WTC11 (cell line): ENCODE data around the gene LIMS1. TPM values are rescaled to one million over a fixed set of nuclear protein-coding genes. Genes with fewer than 3 reads are reported as not detected.
A peak's percentile ranks its signal among the peaks of the same experiment; 100 is the strongest.

Source experiments
- ATAC-seq: fragments of 200-7000 bp; cut with Tn5 transposase; 2 replicates; pipeline ENCODE4 v1.10.0; 2021; ENCODE audit warnings: mild to moderate bottlenecking, moderate library complexity
- CTCF ChIA-PET: fragments of 300-600 bp; sonication (Branson Sonifier 250); formaldehyde crosslinking; loops from one replicate; lab custom pipeline; 2021; ENCODE audit warnings: antibody characterized with exemption; lab: Charles Lee
- POLR2A ChIA-PET: fragments of 350-600 bp; sonication (Branson Sonifier 250); formaldehyde crosslinking; loops from one replicate; lab custom pipeline; 2021; ENCODE audit warnings: antibody characterized with exemption; lab: Charles Lee
- DNase-seq: peaks from one replicate; pipeline ENCODE4 v3.0.0; 2021; ENCODE audit warnings: low spot score
- H3K27ac Mint-ChIP-seq: 2 replicates; pipeline ENCODE4 v1.8.0; 2021; ENCODE audit warnings: mixed read lengths
- H3K27me3 Mint-ChIP-seq: 2 replicates; pipeline ENCODE4 v1.8.0; 2021; ENCODE audit warnings: low read depth, mild to moderate bottlenecking, moderate library complexity, mixed read lengths
- H3K36me3 Mint-ChIP-seq: 2 replicates; pipeline ENCODE4 v1.8.0; 2021; ENCODE audit warnings: mixed read lengths
- H3K4me1 Mint-ChIP-seq: 2 replicates; pipeline ENCODE4 v1.8.0; 2022; ENCODE audit warnings: mixed read lengths
- H3K4me3 Mint-ChIP-seq: 2 replicates; pipeline ENCODE4 v1.8.0; 2021; ENCODE audit warnings: mild to moderate bottlenecking, moderate library complexity, mixed read lengths
- H3K9me3 Mint-ChIP-seq: 2 replicates; pipeline ENCODE4 v1.8.0; 2021; ENCODE audit warnings: mixed read lengths
- CREB1 ChIP-seq: sonication (generic); formaldehyde crosslinking; IDR thresholded peaks from 2 replicates; pipeline ENCODE4 v1.8.0; 2023; ENCODE audit warnings: mild to moderate bottlenecking, missing genetic modification reagents
- CREM ChIP-seq: sonication (generic); formaldehyde crosslinking; IDR thresholded peaks from 2 replicates; pipeline ENCODE4 v1.8.1; 2022; ENCODE audit warnings: mild to moderate bottlenecking, missing genetic modification reagents, moderate library complexity
- FOXJ3 ChIP-seq: sonication (generic); formaldehyde crosslinking; IDR thresholded peaks from 2 replicates; pipeline ENCODE4 v1.9.0; 2021; ENCODE audit warnings: missing genetic modification reagents, mild to moderate bottlenecking, borderline replicate concordance
- JAZF1 ChIP-seq: fragments of 250-450 bp; sonication (Bioruptor Pico); IDR thresholded peaks from 2 replicates; pipeline ENCODE4 v1.9.0; 2021; ENCODE audit warnings: moderate library complexity, mild to moderate bottlenecking, inconsistent platforms
- MXD4 ChIP-seq: fragments of 250-450 bp; sonication (Bioruptor Pico); IDR thresholded peaks from 2 replicates; pipeline ENCODE4 v1.8.0; 2021; ENCODE audit warnings: mild to moderate bottlenecking, moderate library complexity, borderline replicate concordance
- NFATC4 ChIP-seq: fragments of 250-450 bp; sonication (Bioruptor Pico); IDR thresholded peaks from 2 replicates; pipeline ENCODE4 v1.9.0; 2021; ENCODE audit warnings: mild to moderate bottlenecking
- RELA ChIP-seq: sonication (generic); formaldehyde crosslinking; IDR thresholded peaks from 2 replicates; pipeline ENCODE4 v1.8.1; 2022; ENCODE audit warnings: missing genetic modification reagents, mild to moderate bottlenecking, borderline replicate concordance
- RORB ChIP-seq: fragments of 250-450 bp; sonication (Bioruptor Pico); IDR thresholded peaks from 2 replicates; pipeline ENCODE4 v1.9.0; 2021; ENCODE audit warnings: mild to moderate bottlenecking
- ZNF121 ChIP-seq: sonication (generic); formaldehyde crosslinking; IDR thresholded peaks from 2 replicates; pipeline ENCODE4 v1.8.0; 2023; ENCODE audit warnings: missing genetic modification reagents
- ZNF138 ChIP-seq: sonication (generic); formaldehyde crosslinking; conservative IDR thresholded peaks from 2 replicates; pipeline ENCODE4 v1.8.1; 2022; ENCODE audit warnings: mild to moderate bottlenecking, moderate library complexity, missing genetic modification reagents
- ZNF232 ChIP-seq: sonication (generic); formaldehyde crosslinking; IDR thresholded peaks from 2 replicates; pipeline ENCODE4 v1.8.0; 2022; ENCODE audit warnings: mild to moderate bottlenecking, missing genetic modification reagents
- total RNA-seq: library from RNA; stranded (reverse); gene quantifications from 3 replicates; pipeline ENCODE4 v1.2.3, GENCODE V29; 2021
- TF ChIP-seq, protein P1 (sequence below): sonication (generic); formaldehyde crosslinking; conservative IDR thresholded peaks from 2 replicates; pipeline ENCODE4 v1.8.1; 2022; ENCODE audit warnings: mild to moderate bottlenecking, missing genetic modification reagents
- TF ChIP-seq, protein P2 (sequence below): sonication (generic); formaldehyde crosslinking; IDR thresholded peaks from 2 replicates; pipeline ENCODE4 v1.8.0; 2022; ENCODE audit warnings: mild to moderate bottlenecking, missing genetic modification reagents
- TF ChIP-seq, protein P3 (sequence below): sonication (generic); formaldehyde crosslinking; IDR thresholded peaks from 2 replicates; pipeline ENCODE4 v1.8.0; 2023; ENCODE audit warnings: missing genetic modification reagents
- TF ChIP-seq, protein P4 (sequence below): sonication (generic); formaldehyde crosslinking; IDR thresholded peaks from 2 replicates; pipeline ENCODE4 v1.8.1; 2023; ENCODE audit warnings: mild to moderate bottlenecking, missing genetic modification reagents, moderate library complexity
- TF ChIP-seq, protein P5 (sequence below): sonication (generic); formaldehyde crosslinking; IDR thresholded peaks from 2 replicates; pipeline ENCODE4 v1.8.1; 2023; ENCODE audit warnings: mild to moderate bottlenecking, missing genetic modification reagents, moderate library complexity
- TF ChIP-seq, protein P6 (sequence below): sonication (generic); formaldehyde crosslinking; IDR thresholded peaks from 2 replicates; pipeline ENCODE4 v1.8.1; 2023; ENCODE audit warnings: mild to moderate bottlenecking, missing genetic modification reagents
- TF ChIP-seq, protein P7 (sequence below): fragments of 250-450 bp; sonication (Bioruptor Pico); IDR thresholded peaks from 2 replicates; pipeline ENCODE4 v2.1.2; 2022; ENCODE audit warnings: mild to moderate bottlenecking, moderate library complexity
- TF ChIP-seq, protein P8 (sequence below): fragments of 200-600 bp; IDR thresholded peaks from 2 replicates; pipeline ENCODE4 v1.8.0; 2022; ENCODE audit warnings: antibody characterized with exemption
- TF ChIP-seq, protein P9 (sequence below): sonication (generic); formaldehyde crosslinking; IDR thresholded peaks from 2 replicates; pipeline ENCODE4 v1.8.0; 2022; ENCODE audit warnings: mild to moderate bottlenecking, missing genetic modification reagents
- TF ChIP-seq, protein P10 (sequence below): sonication (generic); formaldehyde crosslinking; IDR thresholded peaks from 2 replicates; pipeline ENCODE4 v1.8.0; 2023; ENCODE audit warnings: mild to moderate bottlenecking, missing genetic modification reagents

Gene LIMS1
- total RNA-seq, 1 experiment from 2014 or later, result 50.6 TPM

DNA sequence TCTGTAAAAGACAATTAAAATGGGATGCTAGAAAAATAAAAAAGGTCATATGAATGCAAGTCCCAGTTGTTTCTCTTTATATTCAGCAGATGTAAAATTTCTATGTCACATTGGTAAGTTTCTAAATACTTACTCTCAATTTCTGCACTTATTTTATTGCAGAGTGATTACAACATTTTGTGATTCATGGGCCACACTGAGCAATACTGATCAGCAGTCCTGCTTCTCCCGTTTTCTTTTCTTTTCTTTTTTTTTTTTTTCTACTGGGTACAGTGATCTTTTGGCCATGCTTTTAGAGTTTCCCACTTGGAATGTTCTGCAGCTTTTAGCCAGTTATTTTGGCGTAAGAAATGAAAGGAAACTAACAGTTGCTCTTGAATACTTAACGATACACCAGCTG, 38.8 kb downstream of the LIMS1 start:
- Mint-ChIP-seq H3K4me1 (peaks cover 39% of the 10 kb centered on the region), H3K9me3 (no peaks in the 10 kb centered on the region), H3K4me3 (no peak overlapping the region), H3K27ac (0 out of 2 replicates have a peak overlapping the region, but pooled peaks have one; percentile 3), H3K36me3 (no peaks in the 10 kb centered on the region), H3K27me3 (no peaks in the 10 kb centered on the region)
- TF ChIP-seq CREB1 (CRISPR knock-in tag) (no peak), ZNF138 (no peak), ZNF232 (CRISPR knock-in tag) (no peak), CREM (CRISPR knock-in tag) (no peak), RELA (no peak), FOXJ3 (CRISPR knock-in tag) (no peak), NFATC4 (CRISPR knock-in tag) (no peak), MXD4 (no peak)
- TF ChIP-seq, protein P1, sequence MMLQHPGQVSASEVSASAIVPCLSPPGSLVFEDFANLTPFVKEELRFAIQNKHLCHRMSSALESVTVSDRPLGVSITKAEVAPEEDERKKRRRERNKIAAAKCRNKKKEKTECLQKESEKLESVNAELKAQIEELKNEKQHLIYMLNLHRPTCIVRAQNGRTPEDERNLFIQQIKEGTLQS (CRISPR knock-in tag), result no peak
- TF ChIP-seq, protein P2, sequence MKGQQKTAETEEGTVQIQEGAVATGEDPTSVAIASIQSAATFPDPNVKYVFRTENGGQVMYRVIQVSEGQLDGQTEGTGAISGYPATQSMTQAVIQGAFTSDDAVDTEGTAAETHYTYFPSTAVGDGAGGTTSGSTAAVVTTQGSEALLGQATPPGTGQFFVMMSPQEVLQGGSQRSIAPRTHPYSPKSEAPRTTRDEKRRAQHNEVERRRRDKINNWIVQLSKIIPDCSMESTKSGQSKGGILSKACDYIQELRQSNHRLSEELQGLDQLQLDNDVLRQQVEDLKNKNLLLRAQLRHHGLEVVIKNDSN (CRISPR knock-in tag), result no peak
- TF ChIP-seq, protein P3, sequence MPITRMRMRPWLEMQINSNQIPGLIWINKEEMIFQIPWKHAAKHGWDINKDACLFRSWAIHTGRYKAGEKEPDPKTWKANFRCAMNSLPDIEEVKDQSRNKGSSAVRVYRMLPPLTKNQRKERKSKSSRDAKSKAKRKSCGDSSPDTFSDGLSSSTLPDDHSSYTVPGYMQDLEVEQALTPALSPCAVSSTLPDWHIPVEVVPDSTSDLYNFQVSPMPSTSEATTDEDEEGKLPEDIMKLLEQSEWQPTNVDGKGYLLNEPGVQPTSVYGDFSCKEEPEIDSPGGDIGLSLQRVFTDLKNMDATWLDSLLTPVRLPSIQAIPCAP (CRISPR knock-in tag), result no peak
- TF ChIP-seq, protein P4, sequence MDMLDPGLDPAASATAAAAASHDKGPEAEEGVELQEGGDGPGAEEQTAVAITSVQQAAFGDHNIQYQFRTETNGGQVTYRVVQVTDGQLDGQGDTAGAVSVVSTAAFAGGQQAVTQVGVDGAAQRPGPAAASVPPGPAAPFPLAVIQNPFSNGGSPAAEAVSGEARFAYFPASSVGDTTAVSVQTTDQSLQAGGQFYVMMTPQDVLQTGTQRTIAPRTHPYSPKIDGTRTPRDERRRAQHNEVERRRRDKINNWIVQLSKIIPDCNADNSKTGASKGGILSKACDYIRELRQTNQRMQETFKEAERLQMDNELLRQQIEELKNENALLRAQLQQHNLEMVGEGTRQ (CRISPR knock-in tag), result no peak
- TF ChIP-seq, protein P5, sequence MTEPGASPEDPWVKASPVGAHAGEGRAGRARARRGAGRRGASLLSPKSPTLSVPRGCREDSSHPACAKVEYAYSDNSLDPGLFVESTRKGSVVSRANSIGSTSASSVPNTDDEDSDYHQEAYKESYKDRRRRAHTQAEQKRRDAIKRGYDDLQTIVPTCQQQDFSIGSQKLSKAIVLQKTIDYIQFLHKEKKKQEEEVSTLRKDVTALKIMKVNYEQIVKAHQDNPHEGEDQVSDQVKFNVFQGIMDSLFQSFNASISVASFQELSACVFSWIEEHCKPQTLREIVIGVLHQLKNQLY (CRISPR knock-in tag), result no peak
- TF ChIP-seq, protein P6, sequence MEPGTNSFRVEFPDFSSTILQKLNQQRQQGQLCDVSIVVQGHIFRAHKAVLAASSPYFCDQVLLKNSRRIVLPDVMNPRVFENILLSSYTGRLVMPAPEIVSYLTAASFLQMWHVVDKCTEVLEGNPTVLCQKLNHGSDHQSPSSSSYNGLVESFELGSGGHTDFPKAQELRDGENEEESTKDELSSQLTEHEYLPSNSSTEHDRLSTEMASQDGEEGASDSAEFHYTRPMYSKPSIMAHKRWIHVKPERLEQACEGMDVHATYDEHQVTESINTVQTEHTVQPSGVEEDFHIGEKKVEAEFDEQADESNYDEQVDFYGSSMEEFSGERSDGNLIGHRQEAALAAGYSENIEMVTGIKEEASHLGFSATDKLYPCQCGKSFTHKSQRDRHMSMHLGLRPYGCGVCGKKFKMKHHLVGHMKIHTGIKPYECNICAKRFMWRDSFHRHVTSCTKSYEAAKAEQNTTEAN (CRISPR knock-in tag), result no peak
- DNase-seq, result no peak
- POLR2A ChIA-PET, result no interaction called here
- no peak for ATAC-seq
- CTCF ChIA-PET, result interaction anchor here (0.6 to 1.0 kb wide), 2 partner anchors 11 to 53 kb away, joined by 4 read pairs; no protein-coding TSS in a partner anchor

DNA sequence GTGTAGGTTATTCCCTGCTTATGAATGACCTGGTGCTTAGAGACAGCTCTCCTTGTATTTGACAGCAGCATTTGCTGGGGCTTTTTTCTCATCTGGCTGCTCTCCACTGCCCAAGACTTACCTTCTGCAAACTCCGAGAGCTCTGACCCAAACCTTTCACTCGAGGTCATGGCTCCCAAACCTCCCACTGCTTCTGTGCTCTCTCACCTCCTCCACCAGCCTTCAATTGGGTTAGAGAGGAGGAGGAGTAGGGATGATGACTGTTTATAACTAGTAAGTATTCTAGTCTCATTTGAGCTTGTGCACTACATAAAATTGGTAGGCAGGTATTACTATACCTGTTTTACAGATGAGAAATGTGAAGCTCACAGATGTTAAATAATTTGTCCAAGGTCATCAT, 40.1 kb downstream of the LIMS1 start:
- ChIA-PET POLR2A (interaction anchor here (0.9 to 1.8 kb wide), 5 partner anchors 10 to 126 kb away, joined by 3 to 5 read pairs (median 4); partner anchors contain the start of gene GCC2), CTCF (interaction anchor here (1.7 to 2.0 kb wide), 3 partner anchors 10 to 62 kb away, joined by 6 to 15 read pairs (median 15); no protein-coding TSS in a partner anchor)
- peaks cover 39% of the 10 kb centered on the region for H3K4me1 Mint-ChIP-seq
- H3K27me3 Mint-ChIP-seq, result no peaks in the 10 kb centered on the region
- H3K27ac Mint-ChIP-seq, result no peak overlapping the region
- no peaks in the 10 kb centered on the region for H3K36me3 Mint-ChIP-seq
- no peaks in the 10 kb centered on the region for H3K9me3 Mint-ChIP-seq
- no peak for ATAC-seq
- no peak overlapping the region for H3K4me3 Mint-ChIP-seq
- no peak for DNase-seq
- TF ChIP-seq, protein P7, sequence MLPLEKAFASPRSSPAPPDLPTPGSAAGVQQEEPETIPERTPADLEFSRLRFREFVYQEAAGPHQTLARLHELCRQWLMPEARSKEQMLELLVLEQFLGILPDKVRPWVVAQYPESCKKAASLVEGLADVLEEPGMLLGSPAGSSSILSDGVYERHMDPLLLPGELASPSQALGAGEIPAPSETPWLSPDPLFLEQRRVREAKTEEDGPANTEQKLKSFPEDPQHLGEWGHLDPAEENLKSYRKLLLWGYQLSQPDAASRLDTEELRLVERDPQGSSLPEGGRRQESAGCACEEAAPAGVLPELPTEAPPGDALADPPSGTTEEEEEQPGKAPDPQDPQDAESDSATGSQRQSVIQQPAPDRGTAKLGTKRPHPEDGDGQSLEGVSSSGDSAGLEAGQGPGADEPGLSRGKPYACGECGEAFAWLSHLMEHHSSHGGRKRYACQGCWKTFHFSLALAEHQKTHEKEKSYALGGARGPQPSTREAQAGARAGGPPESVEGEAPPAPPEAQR (CRISPR knock-in tag), result no peak
- TF ChIP-seq, protein P8, sequence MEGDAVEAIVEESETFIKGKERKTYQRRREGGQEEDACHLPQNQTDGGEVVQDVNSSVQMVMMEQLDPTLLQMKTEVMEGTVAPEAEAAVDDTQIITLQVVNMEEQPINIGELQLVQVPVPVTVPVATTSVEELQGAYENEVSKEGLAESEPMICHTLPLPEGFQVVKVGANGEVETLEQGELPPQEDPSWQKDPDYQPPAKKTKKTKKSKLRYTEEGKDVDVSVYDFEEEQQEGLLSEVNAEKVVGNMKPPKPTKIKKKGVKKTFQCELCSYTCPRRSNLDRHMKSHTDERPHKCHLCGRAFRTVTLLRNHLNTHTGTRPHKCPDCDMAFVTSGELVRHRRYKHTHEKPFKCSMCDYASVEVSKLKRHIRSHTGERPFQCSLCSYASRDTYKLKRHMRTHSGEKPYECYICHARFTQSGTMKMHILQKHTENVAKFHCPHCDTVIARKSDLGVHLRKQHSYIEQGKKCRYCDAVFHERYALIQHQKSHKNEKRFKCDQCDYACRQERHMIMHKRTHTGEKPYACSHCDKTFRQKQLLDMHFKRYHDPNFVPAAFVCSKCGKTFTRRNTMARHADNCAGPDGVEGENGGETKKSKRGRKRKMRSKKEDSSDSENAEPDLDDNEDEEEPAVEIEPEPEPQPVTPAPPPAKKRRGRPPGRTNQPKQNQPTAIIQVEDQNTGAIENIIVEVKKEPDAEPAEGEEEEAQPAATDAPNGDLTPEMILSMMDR, result no peak
- TF ChIP-seq RORB (CRISPR knock-in tag), result no peak
- no peak for TF ChIP-seq CREB1 (CRISPR knock-in tag)
- TF ChIP-seq, protein P9, sequence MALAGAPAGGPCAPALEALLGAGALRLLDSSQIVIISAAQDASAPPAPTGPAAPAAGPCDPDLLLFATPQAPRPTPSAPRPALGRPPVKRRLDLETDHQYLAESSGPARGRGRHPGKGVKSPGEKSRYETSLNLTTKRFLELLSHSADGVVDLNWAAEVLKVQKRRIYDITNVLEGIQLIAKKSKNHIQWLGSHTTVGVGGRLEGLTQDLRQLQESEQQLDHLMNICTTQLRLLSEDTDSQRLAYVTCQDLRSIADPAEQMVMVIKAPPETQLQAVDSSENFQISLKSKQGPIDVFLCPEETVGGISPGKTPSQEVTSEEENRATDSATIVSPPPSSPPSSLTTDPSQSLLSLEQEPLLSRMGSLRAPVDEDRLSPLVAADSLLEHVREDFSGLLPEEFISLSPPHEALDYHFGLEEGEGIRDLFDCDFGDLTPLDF (CRISPR knock-in tag), result no peak
- TF ChIP-seq, protein P6 (CRISPR knock-in tag), result no peak
- no peak for TF ChIP-seq ZNF138
- no peak for TF ChIP-seq ZNF121 (CRISPR knock-in tag)
- TF ChIP-seq RELA, result no peak
- TF ChIP-seq JAZF1 (CRISPR knock-in tag), result no peak
- TF ChIP-seq, protein P10, sequence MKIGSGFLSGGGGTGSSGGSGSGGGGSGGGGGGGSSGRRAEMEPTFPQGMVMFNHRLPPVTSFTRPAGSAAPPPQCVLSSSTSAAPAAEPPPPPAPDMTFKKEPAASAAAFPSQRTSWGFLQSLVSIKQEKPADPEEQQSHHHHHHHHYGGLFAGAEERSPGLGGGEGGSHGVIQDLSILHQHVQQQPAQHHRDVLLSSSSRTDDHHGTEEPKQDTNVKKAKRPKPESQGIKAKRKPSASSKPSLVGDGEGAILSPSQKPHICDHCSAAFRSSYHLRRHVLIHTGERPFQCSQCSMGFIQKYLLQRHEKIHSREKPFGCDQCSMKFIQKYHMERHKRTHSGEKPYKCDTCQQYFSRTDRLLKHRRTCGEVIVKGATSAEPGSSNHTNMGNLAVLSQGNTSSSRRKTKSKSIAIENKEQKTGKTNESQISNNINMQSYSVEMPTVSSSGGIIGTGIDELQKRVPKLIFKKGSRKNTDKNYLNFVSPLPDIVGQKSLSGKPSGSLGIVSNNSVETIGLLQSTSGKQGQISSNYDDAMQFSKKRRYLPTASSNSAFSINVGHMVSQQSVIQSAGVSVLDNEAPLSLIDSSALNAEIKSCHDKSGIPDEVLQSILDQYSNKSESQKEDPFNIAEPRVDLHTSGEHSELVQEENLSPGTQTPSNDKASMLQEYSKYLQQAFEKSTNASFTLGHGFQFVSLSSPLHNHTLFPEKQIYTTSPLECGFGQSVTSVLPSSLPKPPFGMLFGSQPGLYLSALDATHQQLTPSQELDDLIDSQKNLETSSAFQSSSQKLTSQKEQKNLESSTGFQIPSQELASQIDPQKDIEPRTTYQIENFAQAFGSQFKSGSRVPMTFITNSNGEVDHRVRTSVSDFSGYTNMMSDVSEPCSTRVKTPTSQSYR (CRISPR knock-in tag), result no peak
